Measurements from ENCODE around the gene ODAD4. TPM values are rescaled to one million over a fixed set of nuclear protein-coding genes. Genes with fewer than 3 reads are reported as not detected.
A peak's percentile ranks its signal among the peaks of the same experiment; 100 is the strongest.

Gene ODAD4
- total and polyA plus RNA-seq, 8 donors, result 0.20 to 4.1 (median 0.72) TPM

DNA sequence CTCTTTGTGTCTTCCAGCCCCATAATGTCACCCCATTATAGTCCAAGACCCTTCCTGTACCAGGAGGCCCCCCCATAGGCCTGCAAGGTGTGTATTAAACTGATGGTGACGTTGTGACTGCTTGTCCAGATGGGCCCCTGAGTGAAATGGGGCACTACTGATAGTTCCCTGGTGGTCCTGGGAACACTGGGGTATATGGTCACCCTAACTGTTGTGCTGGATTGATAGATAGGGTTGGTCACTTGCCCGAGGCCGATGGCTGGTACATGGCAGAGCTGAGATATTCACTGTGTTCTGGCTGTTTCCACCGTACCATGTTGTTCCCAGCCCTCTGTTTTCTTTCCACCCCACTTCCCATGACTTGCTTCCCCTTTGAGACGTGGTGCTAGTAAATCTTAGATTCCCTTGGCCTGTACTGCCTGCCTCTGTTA, 40.5 kb downstream of the ODAD4 start:
- Histone ChIP-seq H3K27me3 (no peaks in the 10 kb centered on the region), H3K4me1 (peaks cover 21 to 40% (median 21%) of the 10 kb centered on the region in 3 donors), H3K4me3 (no peak overlapping the region), H3K9me3 (no peaks in the 10 kb centered on the region), H3K27ac (no peak overlapping the region), H3K36me3 (peaks cover 0 to 24% (median 5%) of the 10 kb centered on the region in 3 donors)
- intact Hi-C loops (cut with DNase I), result no loop called here
- FAIRE-seq (no peak), DNase-seq (no peak), ATAC-seq (no peak)
- no peak for TF ChIP-seq CTCF (IDR thresholded peaks at IDR 0.05)
- 81 to 85% methylated on average over 5 of the region's 5 CpGs for WGBS, 2 donors

- no peak for FAIRE-seq
- H3K27ac ChIP-seq, result peak overlapping the region; percentile 61 to 81 (median 70)
Observed at GRCh38 chr17:41971721-41972523, 41.5 kb downstream of the ODAD4 start.

GRCh38 chr17:41972571-41973407, 42.4 kb downstream of the ODAD4 start:
- no peak for FAIRE-seq
- peak; percentile 81 to 89 (median 86) for ATAC-seq
- Histone ChIP-seq H3K36me3 (peaks cover 0 to 41% (median 8%) of the 10 kb centered on the region in 3 donors), H3K4me1 (peaks cover 21 to 38% (median 23%) of the 10 kb centered on the region in 3 donors), H3K4me3 (peak overlapping the region in 1 of 4 donors; percentile 13), H3K27ac (peak overlapping the region; percentile 61 to 81 (median 70)), H3K27me3 (no peaks in the 10 kb centered on the region), H3K9me3 (no peaks in the 10 kb centered on the region)
- intact Hi-C loops (cut with DNase I), result no loop called here
- WGBS, 2 donors, result 14 to 21% methylated on average over 22 of the region's 22 CpGs
- DNase-seq, result peak; percentile 77 to 88 (median 81)
- no peak for TF ChIP-seq CTCF (IDR thresholded peaks at IDR 0.05)

More at GRCh38 chr17:41971721-41972523, 41.5 kb downstream of the ODAD4 start:
- Histone ChIP-seq H3K4me3 (no peak overlapping the region), H3K4me1 (peaks cover 21 to 40% (median 21%) of the 10 kb centered on the region in 3 donors), H3K27me3 (no peaks in the 10 kb centered on the region), H3K9me3 (no peaks in the 10 kb centered on the region), H3K36me3 (peaks cover 0 to 33% (median 8%) of the 10 kb centered on the region in 3 donors)
- DNase-seq (no peak), ATAC-seq (no peak)
- TF ChIP-seq CTCF (IDR thresholded peaks at IDR 0.05), result no peak
- intact Hi-C loops (cut with DNase I), result no loop called here
- WGBS, 2 donors, result 81 to 85% methylated on average over 18 of the region's 18 CpGs

GRCh38 chr17:41973408-41973811, 43.0 kb downstream of the ODAD4 start:
- DNase-seq, result peak in 3 of 6 donors; percentile 23 to 75 (median 53)
- no peak for TF ChIP-seq CTCF (IDR thresholded peaks at IDR 0.05)

More at GRCh38 chr17:41973408-41973811, 43.0 kb downstream of the ODAD4 start:
- peaks cover 25 to 33% (median 29%) of the 10 kb centered on the region in 3 donors for H3K4me1 ChIP-seq
- FAIRE-seq (no peak), ATAC-seq (peak; percentile 2 to 11 (median 4))
- intact Hi-C loops (cut with DNase I), result no loop called here
- H3K27ac ChIP-seq, result peak overlapping the region; percentile 61 to 81 (median 70)
- no peaks in the 10 kb centered on the region for H3K27me3 ChIP-seq
- WGBS, 2 donors, result 27 to 30% methylated on average over 19 of the region's 19 CpGs
- H3K9me3 ChIP-seq, result no peaks in the 10 kb centered on the region
- H3K4me3 ChIP-seq, result peak overlapping the region in 1 of 4 donors; percentile 13
- H3K36me3 ChIP-seq, result peaks cover 0 to 38% (median 8%) of the 10 kb centered on the region in 3 donors
